A549 (cell line): ENCODE data around the gene PALLD. TPM values are rescaled to one million over a fixed set of nuclear protein-coding genes. Genes with fewer than 3 reads are reported as not detected.

Experiments
- ATAC-seq, 2 experiments: fragments of 200-7000 bp in 1 of 2; fragments of >200 bp in 1 of 2; cut with Nextera tagmentation in 1 of 2; cut with Tn5 transposase in 1 of 2; 3 replicates each; pipeline versions ENCODE4 v1.8.0 to v1.9.1; 2018 to 2020; ENCODE audit warnings: mild to moderate bottlenecking in 1 of 2, moderate library complexity in 1 of 2
- CTCF ChIA-PET: fragments of 300-600 bp; sonication (Branson Sonifier 250); formaldehyde crosslinking; extraction: SDS; loops from one replicate; lab custom pipeline; 2021; ENCODE audit warnings: antibody characterized with exemption, inconsistent platforms; lab: Yijun Ruan, JAX
- POLR2A ChIA-PET: fragments of 350-600 bp; formaldehyde crosslinking; extraction: SDS; loops from one replicate; lab custom pipeline; 2021; ENCODE audit warnings: antibody characterized with exemption, inconsistent platforms; lab: Yijun Ruan, JAX
- DNase-seq, 2 experiments: peaks; one replicate each; pipeline versions ENCODE4 v3.0.0 to v3.0.0-alpha.2; 2011 to 2016; ENCODE audit warnings: low read depth in 1 of 2, low spot score in 1 of 2
- FAIRE-seq: peaks from 2 replicates; lab custom pipeline; 2011; peaks lifted over from hg19 to GRCh38; lab: Jason Lieb, UNC
- H3K27ac ChIP-seq, 2 experiments: fragments of >200 bp; sonication (Bioruptor Twin); formaldehyde crosslinking; 3 replicates each; pipeline ENCODE4 v1.5.1; 2016 to 2017
- H3K4me1 ChIP-seq: fragments of >200 bp; sonication (Bioruptor Twin); formaldehyde crosslinking; 3 replicates; pipeline ENCODE4 v1.6.1; 2016
- H3K4me2 ChIP-seq: fragments of >200 bp; sonication (Bioruptor Twin); formaldehyde crosslinking; 3 replicates; pipeline ENCODE4 v1.6.1; 2016
- H3K4me3 ChIP-seq: fragments of >200 bp; sonication (Bioruptor Twin); formaldehyde crosslinking; 3 replicates; pipeline ENCODE4 v1.5.1; 2016
- H3K9me3 ChIP-seq: fragments of >200 bp; sonication (Bioruptor Twin); formaldehyde crosslinking; 3 replicates; pipeline ENCODE4 v1.6.1; 2016
- CBX2 ChIP-seq: fragments of 200-600 bp; sonication (generic); IDR thresholded peaks from 2 replicates; pipeline ENCODE4 v1.6.1; 2016; ENCODE audit warnings: low read depth, mild to moderate bottlenecking, borderline replicate concordance
- CHD4 ChIP-seq: fragments of 200-600 bp; sonication (generic); IDR thresholded peaks from 2 replicates; pipeline ENCODE4 v1.6.1; 2016; ENCODE audit warnings: antibody characterized with exemption, mild to moderate bottlenecking, borderline replicate concordance
- EP300 ChIP-seq, 2 experiments: fragments of >200 bp; sonication (Bioruptor Twin); formaldehyde crosslinking; IDR thresholded peaks; 2 replicates in 1 of 2; 3 replicates in 1 of 2; pipeline ENCODE4 v1.6.1; 2016 to 2017
- ESRRA ChIP-seq: fragments of 150-350 bp; IDR thresholded peaks from 2 replicates; pipeline ENCODE4 v1.6.1; 2014; ENCODE audit warnings: mild to moderate bottlenecking, low read length, borderline replicate concordance
- FOSL2 ChIP-seq, 2 experiments: fragments of 450-650 bp in 1 of 2; fragments of >200 bp in 1 of 2; sonication (Bioruptor Twin) in 1 of 2; formaldehyde crosslinking; IDR thresholded peaks; 2 replicates each; pipeline versions ENCODE4 v1.5.0 to v1.6.1; 2016 to 2020; ENCODE audit warnings: mild to moderate bottlenecking in 1 of 2, moderate library complexity in 1 of 2
- HDAC2 ChIP-seq: fragments of 200-600 bp; sonication (generic); IDR thresholded peaks from 2 replicates; pipeline ENCODE4 v1.6.1; 2016
- HOXA7 ChIP-seq: fragments of 250-450 bp; sonication (Bioruptor Pico); IDR thresholded peaks from 2 replicates; pipeline ENCODE4 v1.5.0; 2020; ENCODE audit warnings: mild to moderate bottlenecking, moderate library complexity
- HOXB5 ChIP-seq: fragments of 250-450 bp; sonication (Bioruptor Pico); IDR thresholded peaks from 2 replicates; pipeline ENCODE4 v1.5.0; 2020; ENCODE audit warnings: mild to moderate bottlenecking, moderate library complexity
- KDM1A ChIP-seq: fragments of 200-600 bp; sonication (generic); IDR thresholded peaks from 2 replicates; pipeline ENCODE4 v1.6.1; 2016; ENCODE audit warnings: low read depth, mild to moderate bottlenecking
- KDM5A ChIP-seq: fragments of 200-600 bp; sonication (generic); IDR thresholded peaks from 2 replicates; pipeline ENCODE4 v1.6.1; 2016; ENCODE audit warnings: antibody characterized with exemption, mild to moderate bottlenecking
- POLR2A ChIP-seq: IDR thresholded peaks from 2 replicates; pipeline ENCODE4 v1.6.1; 2012; ENCODE audit warnings: mild to moderate bottlenecking, low read length
- POLR2AphosphoS2 ChIP-seq: conservative IDR thresholded peaks from 2 replicates; pipeline ENCODE4 v1.6.1; 2012; ENCODE audit warnings: low read length, improper control_type of control experiment, inconsistent platforms
- RAD21 ChIP-seq, 2 experiments: fragments of >200 bp in 1 of 2; sonication (Bioruptor Twin) in 1 of 2; formaldehyde crosslinking in 1 of 2; IDR thresholded peaks in 1 of 2; conservative IDR thresholded peaks in 1 of 2; 2 replicates in 1 of 2; 3 replicates in 1 of 2; pipeline ENCODE4 v1.6.1; 2012 to 2018; ENCODE audit warnings: inconsistent platforms in 1 of 2
- RARB ChIP-seq: fragments of 250-450 bp; sonication (Bioruptor Pico); IDR thresholded peaks from 2 replicates; pipeline ENCODE4 v1.8.0; 2021; ENCODE audit warnings: mild to moderate bottlenecking, moderate library complexity
- RCOR1 ChIP-seq: fragments of 150-350 bp; IDR thresholded peaks from 2 replicates; pipeline ENCODE4 v1.6.1; 2014; ENCODE audit warnings: antibody characterized with exemption, low read length, low read depth
- TFCP2L1 ChIP-seq: fragments of 250-450 bp; sonication (Bioruptor Pico); IDR thresholded peaks from 2 replicates; pipeline ENCODE4 v1.5.0; 2021; ENCODE audit warnings: mild to moderate bottlenecking
- TP53 ChIP-seq: fragments of 250-450 bp; sonication (Bioruptor Pico); IDR thresholded peaks from 2 replicates; pipeline ENCODE4 v1.5.0; 2021; ENCODE audit warnings: mild to moderate bottlenecking, moderate library complexity
- ZC3H11A ChIP-seq: fragments of 450-650 bp; IDR thresholded peaks from 2 replicates; pipeline ENCODE4 v1.6.1; 2014; ENCODE audit warnings: antibody characterized with exemption, mild to moderate bottlenecking
- ZNF302 ChIP-seq: fragments of 250-450 bp; sonication (Bioruptor Pico); IDR thresholded peaks from 2 replicates; pipeline ENCODE4 v1.9.0; 2021; ENCODE audit warnings: inconsistent platforms, mild to moderate bottlenecking, moderate library complexity
- WGBS: methylation state at CpG from one replicate; pipeline ENCODE4 v1.1.6; 2017; ENCODE audit errors: missing lambda C conversion rate; 5-methylcytosine and 5-hydroxymethylcytosine counted together
- polyA plus RNA-seq, 4 experiments: library from polyadenylated mRNA; depleted of rRNA in 3 of 4; stranded (reverse); fragments of >200 nt; fragmentation: RNase III in 1 of 4; extraction: RNeasy Plus Mini Kit Qiagen cat#74134 plus additional on column Dnase treatment in 1 of 4; gene quantifications; 2 replicates in 3 of 4; 3 replicates in 1 of 4; pipeline ENCODE4 v1.2.3, GENCODE V29; 2011 to 2017
- TF ChIP-seq, protein P1 (sequence below): IDR thresholded peaks from 2 replicates; pipeline ENCODE4 v1.6.1; 2012
- TF ChIP-seq, protein P2 (sequence below): fragments of >200 bp; sonication (Bioruptor Twin); formaldehyde crosslinking; IDR thresholded peaks from 2 replicates; pipeline ENCODE4 v1.6.1; 2016
- TF ChIP-seq, protein P3 (sequence below): fragments of >200 bp; sonication (Bioruptor Twin); formaldehyde crosslinking; IDR thresholded peaks from 3 replicates; pipeline ENCODE4 v1.6.1; 2016
- TF ChIP-seq, protein P4 (sequence below): fragments of 250-450 bp; sonication (Bioruptor Pico); IDR thresholded peaks from 2 replicates; pipeline ENCODE4 v1.5.0; 2021; ENCODE audit warnings: mild to moderate bottlenecking, moderate library complexity, borderline replicate concordance
- TF ChIP-seq, protein P5 (sequence below): fragments of 250-450 bp; sonication (Bioruptor Pico); IDR thresholded peaks from 2 replicates; pipeline ENCODE4 v1.5.0; 2020; ENCODE audit warnings: low read depth, mild to moderate bottlenecking, moderate library complexity

Gene PALLD
- polyA plus RNA-seq, 2 of the 4 experiments (the other 2 are of a cell fraction): 88.8 to 113 TPM

DNA sequence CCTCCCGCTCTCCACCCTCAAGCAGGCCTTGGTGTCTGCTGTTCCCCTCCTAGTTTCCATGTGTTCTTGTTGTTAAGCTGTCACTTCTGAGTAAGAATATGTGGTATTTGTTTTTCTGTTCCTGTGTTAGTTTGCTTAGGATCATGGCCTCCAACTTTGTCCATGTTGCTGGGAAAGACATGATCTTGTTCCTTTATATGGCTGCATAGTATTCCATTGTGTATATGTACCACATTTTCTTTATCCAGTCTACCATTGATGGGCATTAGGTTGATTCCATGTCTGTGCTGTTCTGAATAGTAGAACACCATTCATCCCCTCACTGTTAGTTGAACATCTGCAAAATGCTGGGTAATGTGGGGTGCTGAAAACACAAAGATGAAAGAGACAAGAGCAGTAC, 222.9 kb downstream of the PALLD start:
- WGBS: 100% methylated on average over 1 of the region's 1 CpG
- FAIRE-seq (no peak), DNase-seq (no peak), ATAC-seq (no peak)
- Histone ChIP-seq H3K4me2 (no peak overlapping the region), H3K9me3 (no peaks in the 10 kb centered on the region), H3K4me1 (peaks cover 8% of the 10 kb centered on the region; the same call in 1 of the 3 replicates), H3K4me3 (no peak overlapping the region), H3K27ac (no peak overlapping the region)
- TF ChIP-seq, protein P1, sequence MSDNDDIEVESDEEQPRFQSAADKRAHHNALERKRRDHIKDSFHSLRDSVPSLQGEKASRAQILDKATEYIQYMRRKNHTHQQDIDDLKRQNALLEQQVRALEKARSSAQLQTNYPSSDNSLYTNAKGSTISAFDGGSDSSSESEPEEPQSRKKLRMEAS: no peak
- TF ChIP-seq KDM1A: peak; percentile 17; the same call in 1 of the 2 replicates
- CTCF ChIA-PET: no interaction called here
- POLR2A ChIA-PET: no interaction called here

DNA sequence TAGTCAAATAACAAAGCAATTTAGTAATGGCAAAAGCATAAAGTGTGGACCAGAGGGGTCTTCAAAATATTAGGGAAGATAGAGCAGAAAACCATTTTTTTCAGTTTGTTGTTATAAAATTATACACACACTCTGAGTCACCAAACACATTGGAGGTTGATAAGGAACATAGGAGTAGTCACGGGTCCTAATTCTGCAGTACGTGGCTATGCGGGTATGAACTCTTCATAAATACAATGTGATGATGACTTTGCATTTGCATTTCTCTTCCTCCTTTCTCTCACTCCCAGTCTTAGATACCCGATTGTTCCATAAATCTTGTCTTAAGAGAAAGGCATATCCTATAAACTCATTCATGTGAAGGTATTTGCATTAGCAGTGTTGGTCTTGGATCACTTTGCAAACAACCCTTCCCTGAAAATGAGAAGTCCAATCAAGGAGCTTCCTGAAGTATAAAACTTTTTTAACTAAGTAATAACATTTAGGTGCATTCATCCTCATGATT, 223.6 kb downstream of the PALLD start:
- Histone ChIP-seq H3K4me2 (no peak overlapping the region), H3K27ac (no peak overlapping the region), H3K4me3 (no peak overlapping the region), H3K4me1 (peaks cover 8% of the 10 kb centered on the region; the same call in 1 of the 3 replicates), H3K9me3 (no peaks in the 10 kb centered on the region)
- ChIA-PET CTCF (interaction anchor here (1.5 kb wide), 1 partner anchor 10 kb away, joined by 6 read pairs; no protein-coding TSS in a partner anchor), POLR2A (no interaction called here)
- no peak for TF ChIP-seq TFCP2L1
- TF ChIP-seq HOXB5 (CRISPR knock-in tag): no peak
- TF ChIP-seq FOSL2 (IDR thresholded peaks at IDR 0.05): no peak
- no peak for TF ChIP-seq FOSL2 (CRISPR knock-in tag; IDR thresholded peaks at IDR 0.05)
- TF ChIP-seq ESRRA: no peak
- TF ChIP-seq POLR2AphosphoS2: no peak
- no peak for TF ChIP-seq ZNF302 (CRISPR knock-in tag)
- no peak for TF ChIP-seq KDM1A
- TF ChIP-seq POLR2A: no peak
- no peak for TF ChIP-seq TP53 (CRISPR knock-in tag)
- no peak for TF ChIP-seq CHD4
- TF ChIP-seq, protein P2, sequence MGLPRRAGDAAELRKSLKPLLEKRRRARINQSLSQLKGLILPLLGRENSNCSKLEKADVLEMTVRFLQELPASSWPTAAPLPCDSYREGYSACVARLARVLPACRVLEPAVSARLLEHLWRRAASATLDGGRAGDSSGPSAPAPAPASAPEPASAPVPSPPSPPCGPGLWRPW: no peak
- TF ChIP-seq KDM5A: no peak
- TF ChIP-seq, protein P3, sequence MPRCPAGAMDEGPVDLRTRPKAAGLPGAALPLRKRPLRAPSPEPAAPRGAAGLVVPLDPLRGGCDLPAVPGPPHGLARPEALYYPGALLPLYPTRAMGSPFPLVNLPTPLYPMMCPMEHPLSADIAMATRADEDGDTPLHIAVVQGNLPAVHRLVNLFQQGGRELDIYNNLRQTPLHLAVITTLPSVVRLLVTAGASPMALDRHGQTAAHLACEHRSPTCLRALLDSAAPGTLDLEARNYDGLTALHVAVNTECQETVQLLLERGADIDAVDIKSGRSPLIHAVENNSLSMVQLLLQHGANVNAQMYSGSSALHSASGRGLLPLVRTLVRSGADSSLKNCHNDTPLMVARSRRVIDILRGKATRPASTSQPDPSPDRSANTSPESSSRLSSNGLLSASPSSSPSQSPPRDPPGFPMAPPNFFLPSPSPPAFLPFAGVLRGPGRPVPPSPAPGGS: no peak
- no peak for TF ChIP-seq RARB (CRISPR knock-in tag)
- TF ChIP-seq ZC3H11A: no peak
- TF ChIP-seq EP300 (IDR thresholded peaks at IDR 0.05): no peak
- no peak for FAIRE-seq
- 79% methylated on average over 4 of the region's 4 CpGs for WGBS
- no peak for DNase-seq
- no peak for ATAC-seq

DNA sequence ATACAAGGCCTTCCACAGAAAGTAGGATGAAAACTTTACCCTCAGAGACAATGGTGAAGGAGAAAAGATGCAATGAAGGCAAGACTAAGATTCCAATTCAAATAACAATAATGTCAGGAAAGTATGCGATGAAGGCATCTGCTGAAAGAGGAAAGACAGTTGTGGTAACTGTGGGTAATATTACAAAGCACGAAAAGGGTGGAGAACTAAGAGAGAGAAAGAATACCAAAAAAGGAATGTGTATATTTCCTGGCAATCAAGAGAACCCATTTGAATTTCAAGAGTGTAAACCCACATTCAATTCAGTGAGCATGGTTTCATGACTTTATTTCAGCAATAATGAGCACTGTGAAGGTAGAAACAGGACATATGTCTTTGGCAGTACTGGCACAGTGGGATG, 225.5 kb downstream of the PALLD start:
- 91% methylated on average over 2 of the region's 2 CpGs for WGBS
- Histone ChIP-seq H3K4me1 (no peaks in the 10 kb centered on the region), H3K9me3 (0 out of 3 replicates have a peak, but pooled peaks cover 8% of the 10 kb centered on the region), H3K27ac (no peak overlapping the region), H3K4me3 (no peak overlapping the region), H3K4me2 (no peak overlapping the region)
- DNase-seq (no peak), FAIRE-seq (no peak), ATAC-seq (no peak)
- ChIA-PET POLR2A (no interaction called here), CTCF (no interaction called here)
- TF ChIP-seq RCOR1: no peak
- TF ChIP-seq HDAC2: no peak
- TF ChIP-seq RAD21 (conservative IDR thresholded peaks at IDR 0.05 in 1 of 2, IDR thresholded peaks at IDR 0.05 in 1 of 2): no peak
- TF ChIP-seq, protein P4, sequence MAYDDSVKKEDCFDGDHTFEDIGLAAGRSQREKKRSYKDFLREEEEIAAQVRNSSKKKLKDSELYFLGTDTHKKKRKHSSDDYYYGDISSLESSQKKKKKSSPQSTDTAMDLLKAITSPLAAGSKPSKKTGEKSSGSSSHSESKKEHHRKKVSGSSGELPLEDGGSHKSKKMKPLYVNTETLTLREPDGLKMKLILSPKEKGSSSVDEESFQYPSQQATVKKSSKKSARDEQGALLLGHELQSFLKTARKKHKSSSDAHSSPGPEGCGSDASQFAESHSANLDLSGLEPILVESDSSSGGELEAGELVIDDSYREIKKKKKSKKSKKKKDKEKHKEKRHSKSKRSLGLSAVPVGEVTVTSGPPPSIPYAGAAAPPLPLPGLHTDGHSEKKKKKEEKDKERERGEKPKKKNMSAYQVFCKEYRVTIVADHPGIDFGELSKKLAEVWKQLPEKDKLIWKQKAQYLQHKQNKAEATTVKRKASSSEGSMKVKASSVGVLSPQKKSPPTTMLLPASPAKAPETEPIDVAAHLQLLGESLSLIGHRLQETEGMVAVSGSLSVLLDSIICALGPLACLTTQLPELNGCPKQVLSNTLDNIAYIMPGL (CRISPR knock-in tag): no peak
- TF ChIP-seq, protein P5, sequence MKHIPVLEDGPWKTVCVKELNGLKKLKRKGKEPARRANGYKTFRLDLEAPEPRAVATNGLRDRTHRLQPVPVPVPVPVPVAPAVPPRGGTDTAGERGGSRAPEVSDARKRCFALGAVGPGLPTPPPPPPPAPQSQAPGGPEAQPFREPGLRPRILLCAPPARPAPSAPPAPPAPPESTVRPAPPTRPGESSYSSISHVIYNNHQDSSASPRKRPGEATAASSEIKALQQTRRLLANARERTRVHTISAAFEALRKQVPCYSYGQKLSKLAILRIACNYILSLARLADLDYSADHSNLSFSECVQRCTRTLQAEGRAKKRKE (CRISPR knock-in tag): no peak
- no peak for TF ChIP-seq HOXA7 (CRISPR knock-in tag)
- no peak for TF ChIP-seq CBX2
